ENCODE results near the gene SEMA6A.

The SEMA6A gene

DNA sequence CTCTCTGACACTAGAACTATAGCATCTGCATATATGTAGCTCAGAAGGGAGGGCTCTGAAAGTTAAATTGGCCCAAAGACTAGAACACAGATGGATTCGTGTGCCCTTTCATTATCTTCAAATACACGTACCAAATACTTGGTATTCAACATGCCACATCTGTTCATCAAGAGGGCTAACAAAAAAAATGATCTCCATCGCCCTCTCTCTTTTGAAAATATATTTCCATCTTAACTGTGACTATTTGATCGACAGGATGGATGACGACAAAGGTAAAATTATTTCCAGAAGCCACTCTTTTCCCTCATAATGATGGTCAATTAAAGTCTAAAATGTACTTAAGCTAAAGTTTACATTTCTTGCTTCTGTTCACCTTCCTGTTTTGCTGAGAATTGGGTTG, 77.0 kb downstream of the SEMA6A start:
- DNase-seq (ENCODE audit: low read depth in 2 of 2, low spot score in 1 of 2), result no peak

DNA sequence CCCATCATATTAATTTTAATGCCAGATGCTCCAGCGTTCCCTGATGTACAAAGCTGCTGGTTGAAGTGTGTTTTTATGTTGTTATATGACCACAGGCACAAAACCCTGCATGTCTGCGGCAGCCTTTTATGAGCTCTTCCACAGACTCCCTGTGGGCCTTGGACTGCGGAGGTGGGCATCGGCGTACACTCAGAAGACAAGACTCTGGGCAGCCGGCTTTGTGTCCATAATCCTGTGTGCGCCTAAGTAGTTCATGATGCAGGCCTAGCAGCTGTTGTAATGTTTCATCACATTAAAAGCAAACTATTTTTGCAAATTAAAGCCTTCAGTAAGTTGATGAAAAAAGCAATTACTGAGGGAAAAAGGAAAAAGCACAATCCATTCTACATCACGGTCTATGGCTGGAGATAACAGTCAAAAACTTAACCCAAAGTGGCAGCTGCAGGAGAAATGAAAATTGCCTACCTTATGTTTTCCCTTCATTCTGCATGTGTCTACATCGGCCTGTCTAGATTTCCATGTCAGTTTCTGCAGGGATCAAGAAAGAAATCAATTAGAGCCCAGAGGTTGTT, 78.8 kb downstream of the SEMA6A start:
- DNase-seq (ENCODE audit: low read depth in 2 of 2, low spot score in 1 of 2), result no peak

DNA sequence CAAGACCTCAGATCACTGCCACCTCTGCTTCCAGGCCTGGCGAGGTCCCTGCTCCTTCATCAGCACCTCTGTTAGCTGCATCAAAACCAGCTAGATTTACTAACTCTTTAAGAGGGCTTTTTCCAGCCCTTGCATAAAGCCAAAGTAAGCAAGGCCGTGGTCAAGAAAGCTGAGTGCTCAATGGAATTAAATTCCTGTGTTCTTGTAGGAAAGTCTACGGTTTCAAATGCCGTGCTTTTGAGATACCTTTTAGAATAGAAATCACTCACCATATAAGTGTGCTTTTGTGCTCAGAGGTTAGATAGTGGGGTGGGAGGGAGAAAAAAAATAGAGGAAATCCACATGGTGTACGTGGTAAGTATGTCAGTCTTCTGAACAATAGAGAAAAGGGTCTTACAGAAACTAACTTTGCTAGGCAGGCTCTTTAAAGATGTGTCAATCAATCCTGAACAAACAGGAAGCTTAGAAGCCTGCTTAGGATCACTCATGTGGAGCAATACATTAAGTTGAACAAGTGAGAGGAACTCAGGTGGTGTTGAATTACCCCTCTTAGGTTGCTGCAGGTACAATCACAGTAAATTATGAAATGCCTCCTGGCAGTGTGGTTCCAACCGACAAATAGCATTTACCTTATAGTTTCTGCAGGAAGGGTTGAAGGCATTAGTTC, 79.7 kb downstream of the SEMA6A start:
- no peak for DNase-seq (ENCODE audit: low read depth in 2 of 2, low spot score in 1 of 2)

DNA sequence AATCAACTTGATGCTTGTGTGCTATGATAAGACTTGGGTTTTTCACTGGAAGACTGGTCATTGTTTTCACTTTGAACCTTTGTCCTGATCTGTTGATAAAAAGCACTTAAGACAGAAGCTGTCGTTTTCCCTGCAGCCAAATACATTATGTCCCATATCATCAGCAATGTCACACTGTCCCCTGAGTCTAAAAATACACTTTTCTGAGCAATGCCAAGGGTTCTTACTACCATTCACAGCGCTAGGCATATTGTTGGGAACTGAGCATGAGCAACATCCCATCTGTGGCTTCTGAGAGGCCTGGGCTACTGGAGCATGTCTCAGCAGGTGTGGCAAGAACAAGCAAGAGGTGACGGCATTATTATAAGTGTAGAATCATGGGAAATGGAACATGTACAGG, 81.8 kb downstream of the SEMA6A start:
- no peak for DNase-seq (ENCODE audit: low read depth in 2 of 2, low spot score in 1 of 2)

DNA sequence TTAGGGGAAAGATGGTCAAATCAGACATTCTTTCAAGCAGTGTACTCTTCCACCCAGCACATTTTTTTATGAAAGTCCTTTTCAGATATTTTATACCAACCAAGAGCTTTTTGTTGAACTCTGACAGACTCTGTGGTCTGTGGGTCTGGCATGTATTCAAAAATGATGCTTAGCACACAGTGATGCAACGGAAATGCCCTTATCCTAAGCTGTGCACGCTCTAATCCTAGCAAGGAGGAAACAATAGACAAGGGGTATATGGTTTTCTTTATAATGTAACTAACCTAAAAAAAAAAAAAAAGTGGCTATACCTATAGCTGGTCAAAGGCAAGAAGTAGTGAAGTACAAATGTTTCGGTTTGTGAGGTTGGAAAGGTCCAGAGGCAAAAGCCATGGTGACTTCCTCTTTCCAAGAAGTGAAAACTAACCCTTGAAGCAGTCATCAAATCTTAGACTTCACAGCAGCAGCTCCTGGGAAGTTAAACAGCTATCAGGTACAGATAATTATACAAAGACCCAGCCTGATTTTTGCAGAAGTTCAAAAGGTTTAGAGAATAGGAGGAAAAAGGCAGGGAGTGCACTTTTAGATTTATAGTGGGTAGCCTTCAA, 82.5 kb downstream of the SEMA6A start:
- DNase-seq (ENCODE audit: low read depth in 2 of 2, low spot score in 1 of 2), result no peak

DNA sequence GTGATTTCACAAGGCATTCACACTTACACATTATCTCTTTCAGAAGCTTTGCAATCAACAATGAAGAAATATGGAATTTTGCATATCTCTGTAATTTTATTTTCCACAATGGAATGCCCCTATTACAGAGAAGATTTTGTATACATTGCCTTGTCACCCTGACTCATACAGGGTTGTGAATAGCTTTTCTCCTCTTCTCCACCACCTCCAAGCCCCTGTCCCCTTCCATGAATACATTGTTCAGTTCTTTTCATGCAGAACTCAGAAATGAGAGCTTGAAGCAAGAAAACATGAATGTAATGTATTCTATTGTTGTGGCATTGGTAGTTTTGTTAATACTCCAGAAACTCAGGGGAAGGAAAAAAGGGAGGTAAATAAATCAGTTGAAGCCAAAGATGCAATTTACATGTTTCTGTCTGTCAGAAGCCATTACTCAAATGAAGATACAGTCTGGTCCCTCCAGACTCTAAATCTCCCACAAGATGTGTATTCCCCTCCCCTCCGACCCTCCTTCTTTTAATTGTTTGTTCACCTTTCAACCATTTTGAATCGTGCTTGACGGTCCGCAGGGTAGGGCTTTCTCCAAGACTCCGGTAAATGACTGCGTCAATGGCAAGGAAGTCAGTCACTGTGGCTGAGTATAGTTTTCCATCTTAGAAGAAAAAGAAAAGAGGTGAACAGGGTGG, 86.1 kb downstream of the SEMA6A start:
- no peak for DNase-seq (ENCODE audit: low read depth in 2 of 2, low spot score in 1 of 2)

DNA sequence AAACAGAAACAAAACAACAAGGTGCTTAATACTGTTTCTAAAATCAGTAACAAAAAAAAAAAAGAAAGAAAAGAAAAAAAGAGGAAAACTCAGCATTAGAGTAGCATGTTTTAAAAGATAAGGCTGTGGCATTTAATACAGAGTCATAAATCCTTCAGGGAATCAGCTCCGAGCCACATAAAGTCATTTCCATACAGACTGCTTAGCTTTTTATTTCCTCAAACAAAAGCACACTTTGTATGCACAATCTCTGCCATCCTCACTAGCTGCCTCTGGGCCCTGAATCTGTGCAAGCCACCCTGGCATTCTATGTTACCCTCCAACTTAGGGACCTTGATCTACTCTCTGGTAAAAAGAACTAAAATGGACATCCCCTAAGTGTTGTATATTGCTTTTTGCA, 87.6 kb downstream of the SEMA6A start:
- no peak for DNase-seq (ENCODE audit: low read depth in 2 of 2, low spot score in 1 of 2)

DNA sequence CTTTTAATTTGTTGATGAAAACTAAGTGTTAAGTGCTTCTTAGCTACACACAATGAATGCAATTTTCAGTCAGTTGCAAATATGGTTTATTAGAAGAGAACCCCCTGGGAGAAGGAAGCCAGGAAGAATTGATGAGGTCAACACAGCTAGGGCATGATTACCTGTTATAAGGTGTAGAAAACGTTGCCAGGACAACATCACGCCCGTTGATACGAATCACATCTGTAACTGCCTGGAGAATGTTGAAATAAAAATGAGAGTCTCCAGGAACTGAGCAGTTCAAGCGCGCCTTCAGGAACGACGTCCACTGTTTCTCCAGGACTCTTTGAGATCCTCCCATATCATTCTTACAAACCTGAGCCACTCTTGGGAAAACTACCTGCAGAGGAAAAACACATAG, 88.0 kb downstream of the SEMA6A start:
- no peak for DNase-seq (ENCODE audit: low read depth in 2 of 2, low spot score in 1 of 2)

DNA sequence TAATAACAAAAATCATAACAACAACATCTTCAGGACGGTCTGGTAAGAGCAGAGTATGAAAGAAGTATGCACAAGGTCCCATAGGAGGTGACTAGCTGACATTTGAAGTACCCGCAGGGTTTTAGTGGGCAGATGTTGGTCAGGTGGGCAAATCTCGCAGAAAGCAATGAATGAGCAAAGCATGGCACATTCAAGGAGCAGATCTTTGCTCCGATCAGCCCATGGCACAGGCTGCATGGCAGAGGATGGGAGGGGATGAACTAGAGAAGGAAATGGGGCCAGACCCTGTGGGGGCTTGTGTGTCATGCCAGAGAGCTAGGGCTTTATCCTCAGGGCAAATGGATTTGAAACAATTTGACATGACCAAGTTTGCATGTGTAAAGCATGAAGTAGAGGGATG, 90.0 kb downstream of the SEMA6A start:
- DNase-seq (ENCODE audit: low read depth in 2 of 2, low spot score in 1 of 2), result no peak

DNA sequence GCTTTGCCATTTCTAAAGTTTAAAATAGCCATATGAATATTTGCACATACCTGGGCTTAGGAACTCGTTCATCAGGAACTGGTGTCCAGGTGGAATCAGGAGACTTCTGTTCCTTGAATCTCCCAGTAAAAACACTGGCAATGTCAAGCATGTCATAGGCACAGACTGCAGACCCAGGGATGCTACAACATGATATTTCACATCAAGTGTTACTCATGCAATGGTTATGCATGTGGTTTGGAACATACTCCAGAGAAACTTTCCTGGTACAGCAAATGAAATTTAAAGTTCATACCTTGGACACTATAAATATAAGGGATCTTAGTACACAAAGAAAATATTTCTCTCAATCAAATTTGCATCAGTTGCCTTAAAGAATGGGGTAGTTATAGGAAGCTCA, 92.2 kb downstream of the SEMA6A start:
- no peak for DNase-seq (ENCODE audit: low read depth in 2 of 2, low spot score in 1 of 2)

DNA sequence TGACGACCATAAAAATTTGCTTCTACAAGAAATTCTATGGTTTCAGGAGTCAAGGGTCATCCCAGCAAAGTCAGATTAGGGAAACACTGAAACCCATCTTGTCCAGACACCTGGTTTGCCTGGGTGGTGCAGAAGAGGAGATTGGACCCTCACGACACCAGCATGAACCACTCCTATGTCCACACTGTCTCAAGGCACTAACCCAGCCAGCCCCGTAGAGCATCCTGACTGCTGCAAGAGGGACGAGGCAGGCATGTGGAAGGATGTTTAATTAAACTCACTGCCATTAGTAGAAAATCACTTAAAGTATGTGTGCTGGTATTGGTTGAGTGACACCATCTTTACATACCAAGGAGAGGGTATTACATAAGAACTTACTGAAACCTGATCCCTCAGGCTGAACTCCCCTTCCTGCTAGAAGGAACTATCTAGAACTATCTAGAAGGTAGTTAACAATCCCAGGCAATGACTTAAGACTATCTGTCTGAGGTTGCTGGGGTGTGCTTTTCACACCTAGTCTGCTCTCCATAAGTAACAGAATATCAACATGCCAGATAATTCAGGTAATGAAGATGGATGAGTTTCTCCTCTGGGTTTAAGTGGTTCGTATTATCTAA, 93.6 kb downstream of the SEMA6A start:
- DNase-seq (ENCODE audit: low read depth in 2 of 2, low spot score in 1 of 2), result no peak

DNA sequence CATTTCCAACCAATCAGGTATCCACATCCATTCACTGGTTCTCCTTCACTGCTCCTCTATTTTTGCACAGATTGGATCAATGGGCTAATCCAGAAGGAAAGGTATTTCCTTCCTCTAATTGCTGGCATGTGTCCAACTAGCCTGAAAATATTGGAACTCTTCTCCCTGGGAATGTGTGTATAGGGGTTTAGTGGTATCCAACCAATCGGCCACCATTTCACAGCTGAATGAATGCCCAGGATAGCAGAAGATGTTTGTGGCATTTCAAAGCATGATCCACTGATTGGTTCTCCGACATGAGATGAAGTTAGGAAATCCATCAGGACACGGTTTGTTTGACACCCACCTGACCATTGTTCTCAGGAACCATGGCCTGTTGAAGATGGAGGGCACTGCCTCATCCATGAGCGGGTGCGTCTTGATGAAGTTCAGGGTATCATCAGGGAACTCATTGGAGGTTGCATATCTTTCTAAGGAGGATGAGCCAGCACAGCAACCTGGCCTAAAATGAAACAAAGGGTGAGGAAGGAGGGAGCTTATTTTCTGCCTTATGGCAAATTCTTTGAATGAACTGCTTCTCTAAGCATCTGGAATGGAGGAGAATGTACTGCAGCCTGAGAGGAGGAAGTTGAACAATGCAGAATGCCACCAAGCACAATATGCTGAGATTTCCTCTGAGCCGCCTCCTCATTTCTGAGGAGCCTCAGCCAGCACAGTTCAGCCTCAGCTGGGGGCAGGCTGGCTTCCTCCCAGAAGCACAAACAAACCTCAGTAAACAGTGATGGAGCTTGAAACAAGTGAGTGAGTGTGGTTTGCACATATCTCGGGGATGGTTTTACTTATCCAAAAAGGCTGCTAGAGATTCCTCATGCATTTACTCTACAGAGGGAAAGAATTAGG, 94.6 kb downstream of the SEMA6A start:
- DNase-seq (ENCODE audit: low read depth in 2 of 2, low spot score in 1 of 2), result no peak

DNA sequence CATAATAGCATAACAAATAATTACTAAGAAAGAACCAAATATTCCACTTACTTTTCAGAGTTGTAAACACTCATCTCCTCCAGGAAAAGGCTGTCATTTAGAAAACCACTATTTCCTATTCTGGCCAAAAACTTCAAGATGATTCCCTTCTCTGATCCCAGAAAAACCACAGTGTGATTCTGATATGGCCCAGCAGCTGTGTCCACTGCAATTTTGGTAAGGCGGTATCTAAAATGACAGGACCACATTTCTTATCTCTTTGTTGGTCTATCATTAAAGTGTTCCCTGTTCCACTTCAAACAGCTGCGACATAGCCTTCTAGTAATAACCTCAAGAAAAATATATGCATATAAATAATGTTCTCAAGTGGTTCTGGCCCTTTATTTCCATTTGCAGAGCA, 96.1 kb downstream of the SEMA6A start:
- no peak for DNase-seq (ENCODE audit: low read depth in 2 of 2, low spot score in 1 of 2)

DNA sequence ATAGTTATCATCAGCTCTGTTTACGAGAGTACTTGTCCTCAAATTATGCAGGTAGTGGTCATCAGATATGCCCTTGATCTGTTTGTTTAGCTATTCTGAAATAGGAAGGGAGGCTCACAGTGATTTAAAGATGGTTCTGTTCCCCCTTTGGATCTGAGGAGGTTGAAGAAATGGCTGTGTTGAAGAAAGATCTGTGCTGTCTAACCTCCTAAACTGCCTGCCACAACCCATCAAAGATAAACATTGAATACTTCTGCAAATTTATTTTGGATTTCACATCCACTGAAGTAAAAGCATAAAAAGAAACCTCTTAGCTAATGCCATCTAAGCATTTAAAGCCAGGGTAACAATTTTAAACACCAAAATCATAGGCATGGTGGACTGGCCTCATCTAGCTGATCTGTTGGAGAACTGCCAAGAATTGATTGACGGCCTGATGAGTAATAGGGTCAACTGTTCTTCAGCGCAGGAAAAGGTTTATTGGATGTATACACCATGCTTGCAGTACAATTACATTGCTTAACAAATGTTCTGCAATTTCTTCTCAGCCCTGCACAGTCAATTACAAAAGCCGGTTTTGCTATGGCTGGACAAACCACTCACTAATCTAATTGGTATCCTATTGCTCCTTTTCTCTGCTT, 97.6 kb downstream of the SEMA6A start:
- DNase-seq (ENCODE audit: low read depth in 2 of 2, low spot score in 1 of 2), result no peak

DNA sequence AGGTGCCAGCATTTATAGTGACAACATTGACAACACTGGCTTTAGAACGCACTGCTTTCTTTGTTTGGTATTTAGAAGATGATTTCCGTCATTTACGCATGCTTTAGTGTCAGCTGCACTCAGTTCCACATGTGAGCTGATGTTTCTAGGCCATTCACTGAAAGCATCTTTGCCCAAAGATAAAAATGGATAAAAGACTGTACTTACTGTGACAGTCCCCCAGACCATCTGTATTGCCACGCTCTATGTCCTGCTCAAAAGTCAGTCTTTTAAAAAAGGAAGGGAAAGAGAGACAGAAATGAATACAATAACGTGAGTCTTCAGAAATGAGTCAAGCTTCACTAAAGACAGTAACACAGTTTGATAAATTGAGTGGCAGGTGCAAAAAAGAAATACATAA, 99.3 kb downstream of the SEMA6A start:
- no peak for DNase-seq (ENCODE audit: low read depth in 2 of 2, low spot score in 1 of 2)

DNA sequence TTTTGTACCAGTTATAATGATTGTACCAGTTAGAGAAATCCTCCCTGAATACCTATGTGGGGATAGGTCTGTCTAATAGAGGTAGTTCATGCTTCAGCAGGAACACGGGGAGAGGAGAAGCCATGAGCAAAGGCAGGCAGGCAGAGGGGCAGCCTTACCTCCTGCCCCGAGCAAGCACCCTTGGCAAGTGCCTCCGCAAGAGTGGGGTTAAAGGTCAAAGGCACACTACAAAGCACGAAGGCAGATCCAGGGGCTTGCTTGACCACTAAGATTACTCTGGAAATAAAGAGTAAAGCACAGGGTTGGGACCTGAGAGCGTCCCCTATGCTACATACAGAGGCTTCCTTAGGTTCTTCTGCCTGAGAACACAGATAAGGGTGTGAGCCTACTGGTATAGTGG, 100.9 kb downstream of the SEMA6A start:
- no peak for DNase-seq (ENCODE audit: low read depth in 2 of 2, low spot score in 1 of 2)

DNA sequence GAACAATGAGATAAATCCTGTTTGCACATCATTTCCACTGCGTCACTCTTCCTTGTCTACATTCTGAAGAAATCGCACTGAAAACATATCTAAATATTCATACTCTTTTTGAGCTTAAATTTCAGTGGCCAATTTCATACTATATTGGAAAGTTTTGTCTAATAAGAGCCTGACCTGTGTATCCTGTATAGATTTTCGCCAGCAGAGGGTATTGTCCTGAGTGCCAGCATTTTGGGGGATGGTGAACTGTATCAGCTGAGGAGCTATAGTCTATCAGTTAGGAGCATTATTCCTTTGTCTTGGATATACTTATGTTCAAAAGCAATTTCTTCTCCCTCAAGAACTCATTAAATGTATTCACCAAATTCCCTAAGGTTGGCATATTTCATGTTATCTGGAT, 102.3 kb downstream of the SEMA6A start:
- DNase-seq (ENCODE audit: low read depth in 2 of 2, low spot score in 1 of 2), result no peak

DNA sequence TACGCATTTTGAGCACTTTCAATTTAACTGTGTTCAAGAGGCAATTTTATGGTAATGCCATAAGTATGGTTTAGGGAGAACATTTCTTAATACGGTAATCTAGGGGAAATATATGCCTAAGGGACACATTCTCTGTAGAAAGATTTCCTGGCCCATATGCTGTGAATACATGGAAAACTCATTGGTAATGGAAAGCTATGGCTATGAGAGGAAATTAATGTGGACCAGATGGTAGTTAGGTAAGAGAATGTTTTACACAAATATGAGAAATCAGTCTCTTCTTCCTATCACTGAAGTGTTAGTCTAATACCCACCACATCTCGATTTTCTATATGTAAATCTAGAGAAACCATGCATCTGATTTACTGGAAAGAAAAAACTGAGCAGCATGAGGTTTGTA, 105.0 kb downstream of the SEMA6A start:
- no peak for DNase-seq (ENCODE audit: low read depth in 2 of 2, low spot score in 1 of 2)

DNA sequence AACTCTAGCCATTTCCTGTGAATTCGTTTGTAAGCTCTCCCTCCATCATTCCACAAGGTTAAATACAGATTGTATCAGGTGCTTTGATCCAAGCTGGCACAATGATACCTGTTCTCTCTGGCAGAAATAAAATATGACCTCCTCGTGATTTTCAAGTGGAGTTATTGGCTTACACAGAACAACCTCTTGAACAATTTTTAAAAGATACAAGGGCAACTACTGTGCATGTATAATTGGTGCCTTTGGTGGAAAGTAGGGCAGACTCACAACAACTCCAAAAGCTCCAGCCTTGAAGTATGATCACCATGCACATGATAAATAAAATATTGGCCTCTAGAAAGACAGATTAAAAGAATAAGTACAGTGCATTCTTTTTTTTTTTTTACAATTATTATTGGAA, 106.0 kb downstream of the SEMA6A start:
- no peak for DNase-seq (ENCODE audit: low read depth in 2 of 2, low spot score in 1 of 2)

DNA sequence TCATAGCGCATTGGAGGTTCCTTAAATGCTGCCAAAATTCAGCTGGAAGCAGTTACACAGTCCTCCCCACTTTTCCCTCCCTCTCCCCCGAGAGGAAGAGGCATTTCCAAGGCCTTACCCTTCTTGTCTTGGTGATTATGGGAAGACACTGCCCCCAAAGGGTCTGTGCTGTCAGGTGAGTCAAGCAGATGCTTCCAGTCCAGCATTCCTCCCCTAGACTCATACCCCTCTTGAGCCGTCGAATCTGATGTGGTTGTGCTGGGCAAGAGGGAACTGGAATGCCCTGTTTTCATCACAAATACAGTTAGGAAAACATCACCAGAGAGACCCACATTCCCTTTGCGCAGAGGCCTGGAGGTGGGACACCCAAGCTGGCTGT, 107.2 kb downstream of the SEMA6A start:
- DNase-seq (ENCODE audit: low read depth in 2 of 2, low spot score in 1 of 2), result no peak
